HG02943 (cell line): ENCODE data around the gene SKIL.

Experiments used
- ATAC-seq: cut with Tn5 transposase; IDR thresholded peaks from one replicate; pipeline ENCODE4 v1.9.1; 2021; ENCODE audit warnings: mild to moderate bottlenecking, low read depth, moderate library complexity; ENCODE audit not compliant: unreplicated experiment

SKIL gene

DNA sequence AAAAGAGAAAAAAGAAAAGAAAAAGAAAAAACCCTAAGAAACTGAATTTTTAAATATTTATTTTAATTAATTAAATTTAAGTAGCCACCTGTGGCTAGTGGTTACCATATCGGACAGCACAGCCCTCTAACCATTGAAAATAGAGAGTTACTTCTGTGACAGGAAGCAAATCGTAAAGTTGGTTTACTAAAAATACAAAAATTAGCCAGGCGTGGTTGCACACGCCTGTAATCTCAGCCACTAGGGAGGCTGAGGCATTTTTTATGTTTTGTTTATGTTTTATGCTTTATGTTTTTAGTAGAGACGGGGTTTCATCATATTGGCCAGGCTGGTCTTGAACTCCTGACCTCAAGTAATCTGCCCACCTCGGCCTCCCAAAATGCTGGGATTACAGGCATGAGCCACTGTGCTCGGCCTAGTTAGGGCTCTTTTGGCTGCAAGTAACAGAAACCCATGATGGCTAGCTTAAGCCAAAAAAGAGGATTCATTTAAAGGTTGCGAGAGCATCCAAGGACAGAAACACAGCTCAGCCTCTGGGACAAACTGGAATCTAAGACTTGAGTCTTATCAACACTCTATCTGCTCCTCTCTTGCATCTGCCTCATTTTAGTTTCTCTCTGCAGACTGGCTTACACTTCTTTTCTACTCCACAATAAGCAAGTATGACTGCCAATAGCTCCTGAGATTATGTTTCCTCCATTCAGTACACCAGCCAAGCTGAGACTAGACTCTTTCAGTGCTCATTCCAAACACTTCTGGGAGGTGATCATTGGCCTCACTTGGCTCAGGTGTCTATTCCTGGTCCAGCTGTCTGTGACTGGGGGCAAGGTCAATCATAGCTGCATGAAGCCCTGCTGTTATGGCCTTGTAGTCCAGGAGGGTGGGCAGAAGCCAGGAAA, 6.8 kb upstream of the SKIL start:
- ATAC-seq, result no peak

DNA sequence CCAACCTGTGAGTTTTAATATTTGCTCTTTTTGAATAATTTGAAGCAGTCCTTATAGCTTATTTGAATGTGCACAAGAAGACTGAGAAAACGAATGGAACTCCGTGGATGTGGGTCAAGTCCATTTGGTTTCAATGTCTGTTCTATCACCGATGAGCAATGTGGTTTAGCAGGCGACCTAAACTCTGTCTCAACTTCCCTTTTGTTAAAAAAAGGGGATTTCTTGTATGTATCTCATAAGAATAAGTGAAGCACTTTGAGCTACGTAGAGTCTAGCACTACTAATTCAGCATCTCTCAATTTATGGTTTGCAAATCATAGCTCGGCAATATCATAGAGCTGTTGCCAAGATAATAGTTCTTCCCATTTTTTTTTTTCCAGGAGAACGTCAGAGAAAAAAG, 4.6 kb upstream of the SKIL start:
- ATAC-seq, result no peak

DNA sequence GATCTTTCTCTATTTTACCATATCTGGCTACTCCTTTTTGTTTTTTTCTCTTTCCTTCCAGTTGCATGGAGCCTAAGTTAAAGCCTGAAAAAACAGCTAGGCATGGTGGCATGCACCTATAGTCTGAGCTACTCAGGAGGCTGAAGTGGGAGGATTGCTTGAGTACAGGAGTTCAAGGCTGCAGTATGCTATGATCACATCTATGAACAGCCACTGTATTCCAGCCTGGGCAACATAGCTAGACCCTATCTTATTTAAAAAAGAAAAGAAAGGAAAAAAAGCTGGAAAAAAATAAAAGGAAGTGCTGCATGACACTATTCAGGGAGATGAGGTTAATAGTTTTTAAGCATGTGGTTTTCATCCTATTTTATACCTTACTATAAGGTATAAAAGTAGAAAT, 4.0 kb upstream of the SKIL start:
- ATAC-seq, result no peak

DNA sequence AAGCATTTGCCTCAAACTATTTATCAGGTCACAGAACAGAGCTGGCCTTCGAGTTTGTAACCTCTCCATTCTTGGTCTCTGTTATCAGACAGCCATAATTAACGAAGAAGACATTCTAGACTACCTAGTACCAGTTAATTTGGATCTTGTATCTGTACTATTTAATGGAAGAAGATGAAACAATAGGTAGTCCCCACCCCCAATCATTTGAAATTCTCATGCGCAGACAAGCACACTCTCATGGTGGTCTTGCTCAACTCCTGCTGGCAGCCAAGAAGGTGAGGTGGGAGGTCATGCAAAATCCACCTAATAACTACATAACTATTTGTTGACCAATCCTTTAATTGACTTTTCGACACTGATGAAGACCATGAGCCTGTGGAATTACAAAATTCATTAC, 2.8 kb upstream of the SKIL start:
- ATAC-seq, result no peak

DNA sequence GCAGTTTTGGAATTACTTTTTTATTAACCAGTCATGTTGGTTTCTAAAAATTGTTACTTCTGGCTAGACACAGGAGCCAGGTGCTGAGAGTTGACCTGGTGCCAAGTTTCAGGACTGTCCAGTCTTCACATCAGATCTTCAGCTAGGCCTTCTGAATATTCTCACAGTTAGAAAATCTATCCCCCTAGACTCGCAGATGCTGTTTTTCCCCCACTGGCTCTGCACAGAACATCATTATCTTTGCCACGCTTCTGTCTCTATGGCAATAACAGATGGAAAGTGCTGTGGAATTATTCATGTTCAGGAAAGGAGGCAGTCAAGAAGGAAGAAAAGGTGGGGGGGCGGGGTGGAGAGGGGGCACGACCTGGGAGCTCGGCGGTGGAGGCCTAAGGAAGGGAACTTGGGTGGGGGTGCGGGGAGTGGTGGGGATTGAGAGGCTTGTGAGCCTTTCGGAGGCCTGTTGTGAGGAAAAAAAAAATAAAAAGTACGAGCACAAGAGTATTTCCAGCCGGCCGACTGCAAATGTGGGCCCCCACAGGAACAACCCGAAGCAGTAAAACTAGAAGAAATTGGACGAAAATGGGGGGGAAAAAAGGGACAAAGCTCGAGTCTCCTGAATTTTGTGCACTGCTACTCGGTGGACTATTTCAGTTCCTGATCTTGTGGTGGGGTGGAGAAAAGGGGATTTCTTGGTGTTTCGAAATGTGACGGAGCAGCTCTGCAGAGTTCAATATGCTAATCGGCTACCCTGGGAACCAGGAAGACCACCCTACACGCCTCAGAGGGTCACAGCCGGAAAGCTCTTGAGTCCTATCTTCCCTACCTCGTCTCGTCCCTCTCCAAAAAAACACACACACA, 1.5 kb upstream of the SKIL start:
- ATAC-seq, result peak; percentile 20

DNA sequence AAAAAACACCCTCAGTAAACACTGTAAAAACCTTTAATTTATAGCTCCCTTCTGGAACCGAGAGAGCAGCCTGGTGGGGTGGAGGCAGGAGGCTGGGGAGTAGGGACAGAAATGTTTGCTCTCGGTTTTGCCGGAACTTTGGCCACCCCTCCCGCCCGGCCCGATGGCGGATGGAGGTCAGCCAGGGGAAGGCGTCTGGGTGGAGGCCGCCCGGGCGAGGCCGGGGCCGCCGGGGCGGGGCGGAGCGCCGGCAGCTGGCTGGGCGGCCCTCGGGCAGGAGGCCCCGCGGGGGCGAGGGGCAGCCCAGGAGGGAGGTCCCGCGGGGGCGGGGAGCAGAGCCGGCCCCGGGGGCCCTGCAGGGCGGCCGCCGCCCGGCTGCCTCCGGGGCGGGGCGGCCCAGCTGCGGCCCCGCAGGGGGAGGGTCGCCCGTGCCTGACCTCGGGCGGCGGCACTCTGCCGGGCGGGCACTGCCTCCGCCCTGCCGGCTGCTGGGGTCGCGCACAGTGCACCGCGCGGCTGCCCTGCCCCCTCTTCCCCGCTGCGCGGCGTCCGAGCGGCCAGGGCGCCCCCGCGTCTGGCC, 829 bp upstream of the SKIL start:
- peak; percentile 39 for ATAC-seq

DNA sequence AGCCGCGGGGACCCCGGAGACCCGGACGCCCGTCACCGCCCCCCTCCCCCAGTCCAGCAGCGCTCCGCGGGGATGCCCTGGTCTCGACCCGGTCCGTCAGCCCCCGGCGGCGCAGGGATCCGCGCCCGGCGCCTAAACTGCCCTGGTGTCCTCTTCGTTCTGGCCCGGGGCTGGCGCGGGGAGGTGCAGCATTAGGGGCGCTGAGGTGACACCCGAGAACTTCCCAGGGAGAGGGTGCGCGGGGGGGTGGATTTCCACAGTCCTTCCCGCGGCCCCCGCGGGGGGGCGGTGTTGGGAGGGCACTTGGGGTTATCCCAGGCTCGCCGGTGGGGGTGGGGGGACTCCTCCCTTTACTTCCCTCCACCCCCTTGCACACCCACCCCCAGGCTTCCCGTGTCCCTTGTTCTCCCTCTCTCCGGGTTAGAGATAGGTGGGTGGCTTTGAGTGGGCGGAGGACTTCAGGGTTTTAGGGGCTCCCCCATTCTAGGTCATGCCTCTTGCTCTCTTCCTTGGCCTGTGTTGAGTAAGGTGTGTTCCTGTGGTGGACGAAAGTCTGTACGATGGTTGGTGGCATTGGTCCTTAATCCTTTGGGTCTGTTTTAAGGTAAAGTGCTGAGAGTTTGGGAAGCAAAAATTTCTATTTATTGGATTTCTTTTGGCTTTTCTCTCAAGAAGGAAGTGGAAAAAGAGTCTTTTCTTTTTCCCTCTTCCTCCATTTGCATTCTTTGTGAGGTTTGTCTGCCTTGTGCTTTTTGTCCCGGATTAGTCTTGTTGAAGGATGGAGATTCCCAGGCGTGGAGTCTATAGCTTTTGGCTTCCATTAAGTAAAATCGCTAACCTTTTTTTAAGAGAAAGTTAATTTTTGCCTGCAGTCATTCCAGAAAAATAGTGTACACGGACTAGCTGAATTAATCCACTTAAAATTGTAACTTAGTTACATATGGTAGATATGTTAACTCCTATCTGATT, 811 bp downstream of the SKIL start:
- peak; percentile 21 for ATAC-seq

DNA sequence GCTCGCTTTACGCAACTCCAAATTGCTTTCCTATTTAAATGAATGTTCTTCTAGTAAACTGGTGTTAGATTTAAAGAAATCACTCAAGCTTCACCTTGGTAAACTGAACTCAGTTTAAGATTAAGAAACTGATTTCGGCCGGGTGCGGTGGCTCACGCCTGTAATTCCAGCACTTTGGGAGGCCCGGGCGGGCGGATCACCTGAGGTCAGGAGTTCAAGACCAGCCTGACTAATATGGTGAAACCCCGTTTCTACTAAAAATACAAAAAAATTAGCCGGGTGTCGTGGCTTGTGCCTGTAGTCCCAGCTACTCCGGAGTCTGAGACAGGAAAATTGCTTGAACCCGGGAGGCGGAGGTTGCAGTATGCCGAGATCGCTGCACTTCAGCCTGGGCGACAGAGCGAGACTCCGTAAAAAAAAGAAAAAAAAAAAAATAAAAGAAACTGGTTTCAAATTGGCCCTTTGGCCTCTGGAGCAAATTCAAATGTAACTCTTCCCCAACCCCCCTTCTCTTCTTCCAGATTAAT, 1.7 kb downstream of the SKIL start:
- no peak for ATAC-seq

DNA sequence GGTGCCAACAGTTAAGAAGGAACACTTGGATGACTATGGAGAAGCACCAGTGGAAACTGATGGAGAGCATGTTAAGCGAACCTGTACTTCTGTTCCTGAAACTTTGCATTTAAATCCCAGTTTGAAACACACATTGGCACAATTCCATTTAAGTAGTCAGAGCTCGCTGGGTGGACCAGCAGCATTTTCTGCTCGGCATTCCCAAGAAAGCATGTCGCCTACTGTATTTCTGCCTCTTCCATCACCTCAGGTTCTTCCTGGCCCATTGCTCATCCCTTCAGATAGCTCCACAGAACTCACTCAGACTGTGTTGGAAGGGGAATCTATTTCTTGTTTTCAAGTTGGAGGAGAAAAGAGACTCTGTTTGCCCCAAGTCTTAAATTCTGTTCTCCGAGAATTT, 3.0 kb downstream of the SKIL start:
- ATAC-seq, result no peak

DNA sequence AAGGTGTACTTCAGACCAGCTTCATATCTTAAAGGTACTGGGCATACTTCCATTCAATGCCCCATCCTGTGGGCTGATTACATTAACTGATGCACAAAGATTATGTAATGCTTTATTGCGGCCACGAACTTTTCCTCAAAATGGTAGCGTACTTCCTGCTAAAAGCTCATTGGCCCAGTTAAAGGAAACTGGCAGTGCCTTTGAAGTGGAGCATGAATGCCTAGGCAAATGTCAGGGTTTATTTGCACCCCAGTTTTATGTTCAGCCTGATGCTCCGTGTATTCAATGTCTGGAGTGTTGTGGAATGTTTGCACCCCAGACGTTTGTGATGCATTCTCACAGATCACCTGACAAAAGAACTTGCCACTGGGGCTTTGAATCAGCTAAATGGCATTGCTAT, 3.4 kb downstream of the SKIL start:
- ATAC-seq, result no peak

DNA sequence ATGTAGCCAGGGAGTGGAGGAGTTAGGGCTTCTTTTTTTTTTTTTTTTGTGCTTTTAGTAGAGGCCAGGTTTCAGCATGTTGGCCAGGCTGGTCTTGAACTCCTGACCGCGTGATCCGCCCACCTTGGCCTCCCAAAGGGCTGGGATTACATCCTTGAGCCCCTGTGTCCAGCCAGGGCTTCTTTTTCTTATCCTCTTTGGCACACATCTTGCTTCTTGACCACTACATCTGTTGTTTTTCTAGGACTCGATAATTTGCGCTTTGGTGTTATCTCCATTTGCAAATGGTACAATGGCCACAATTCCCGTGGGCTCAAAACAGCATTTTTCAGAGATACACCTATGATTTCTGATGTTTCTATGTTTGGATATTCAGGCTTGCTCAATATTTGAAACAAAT, 4.2 kb downstream of the SKIL start:
- no peak for ATAC-seq

DNA sequence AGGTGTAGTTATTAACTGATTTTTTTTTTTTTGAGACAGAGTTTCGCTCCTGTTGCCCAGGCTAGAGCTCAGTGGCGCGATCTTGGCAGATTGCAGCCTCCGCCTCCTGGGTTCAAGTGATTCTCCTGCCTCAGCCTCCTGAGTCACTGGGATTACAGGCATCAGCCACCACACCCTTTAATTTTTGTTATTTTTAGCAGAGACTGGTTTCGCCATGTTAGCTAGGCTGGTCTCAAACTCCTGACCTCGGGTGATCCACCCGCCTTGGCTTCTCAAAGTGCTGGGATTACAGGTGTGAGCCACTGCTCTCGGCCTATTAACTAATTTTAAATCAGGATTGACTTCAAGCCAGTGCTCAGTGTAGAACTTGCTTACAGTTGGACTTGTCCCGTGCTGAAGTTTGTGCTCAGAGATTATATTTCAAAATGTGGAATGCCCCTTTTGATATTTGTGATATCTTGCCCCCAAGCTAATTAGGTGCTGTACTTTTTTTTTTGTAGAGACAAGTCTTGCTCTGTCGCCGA, 6.0 kb downstream of the SKIL start:
- ATAC-seq, result no peak

DNA sequence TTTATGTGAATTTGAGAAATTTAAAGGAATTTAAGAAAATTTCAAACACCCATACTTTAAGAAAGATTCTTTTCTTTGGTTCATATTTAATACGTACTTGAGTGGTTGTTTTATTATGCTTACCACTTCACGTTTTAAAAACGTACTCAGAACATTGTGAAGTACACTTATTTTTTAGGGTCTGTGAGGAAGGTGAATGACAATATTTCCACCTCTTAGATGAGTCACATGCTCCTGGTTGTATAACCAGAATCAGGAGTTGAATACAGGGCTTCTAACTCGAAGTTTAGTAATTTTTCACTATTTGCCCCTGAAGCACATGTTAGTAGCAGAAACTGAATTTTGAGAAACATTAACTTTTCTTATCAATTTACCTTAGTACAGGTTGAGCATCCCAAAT, 7.5 kb downstream of the SKIL start:
- ATAC-seq, result no peak

DNA sequence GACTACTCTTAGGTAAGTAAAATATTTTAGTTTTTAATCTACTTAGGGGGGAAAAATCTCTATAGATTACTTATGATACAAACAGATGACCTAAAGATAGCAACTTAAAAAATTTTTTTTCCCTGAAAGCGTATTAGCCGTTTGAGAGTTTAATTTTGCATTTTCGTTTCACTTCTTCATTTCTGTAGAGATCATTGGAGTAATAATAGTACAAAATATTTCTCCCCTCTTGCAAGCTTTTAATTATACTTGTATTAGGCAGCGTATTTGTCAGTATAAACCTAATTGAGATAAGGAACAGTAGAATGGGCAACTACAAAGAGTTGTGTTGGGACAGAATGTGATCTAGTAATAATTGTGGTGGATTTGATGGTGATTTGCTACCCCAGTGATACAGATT, 10.3 kb downstream of the SKIL start:
- no peak for ATAC-seq

DNA sequence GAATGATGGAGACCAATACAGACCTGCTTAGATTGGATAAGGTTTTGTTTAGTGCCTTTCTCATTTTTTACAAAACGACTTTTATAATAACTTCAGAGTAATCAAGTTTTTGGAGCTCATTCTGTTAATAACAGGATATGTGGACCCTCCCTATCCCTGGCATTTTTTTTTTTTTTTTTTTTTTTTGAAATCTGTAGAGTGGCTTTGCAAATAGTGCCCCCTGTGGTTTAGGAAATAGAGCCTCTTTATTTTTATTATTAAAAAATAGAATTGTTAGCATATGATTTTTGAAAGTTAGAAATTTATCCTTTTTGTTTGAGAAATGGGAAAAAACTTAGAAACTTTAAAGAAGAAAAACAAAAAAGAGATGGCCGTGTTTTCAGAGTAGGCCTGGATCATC, 11.4 kb downstream of the SKIL start:
- ATAC-seq, result no peak

DNA sequence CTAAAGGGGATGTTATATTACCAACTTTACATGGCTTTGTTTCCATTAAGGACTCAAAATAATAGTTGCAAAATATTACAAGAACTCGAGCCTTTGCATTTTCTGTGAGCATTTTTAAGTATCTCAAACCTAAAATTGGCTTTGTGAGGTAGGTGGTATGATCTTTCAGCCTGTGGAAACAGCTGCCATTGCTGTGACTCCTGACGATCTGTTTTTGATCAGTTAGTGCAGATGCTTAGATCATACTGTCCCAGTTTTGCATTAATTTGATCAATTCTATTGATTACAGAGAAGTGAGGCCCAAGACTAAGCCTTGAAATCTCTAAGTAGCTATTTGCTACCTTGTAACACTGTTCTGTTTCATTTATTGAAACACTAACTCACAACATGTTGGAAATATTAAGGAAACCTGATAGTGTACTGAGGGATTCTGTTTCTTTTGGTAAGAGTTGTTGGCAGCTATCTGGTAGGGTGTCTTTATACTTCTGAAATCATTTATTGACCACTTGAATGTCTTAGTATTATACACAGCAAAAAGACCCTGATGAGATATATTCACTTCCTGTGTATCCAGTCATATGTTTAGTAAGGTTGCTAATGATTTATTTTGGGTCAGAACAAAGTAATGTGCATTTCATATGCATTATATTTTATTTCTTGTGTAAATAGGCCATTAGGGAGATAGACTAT, 14.8 kb downstream of the SKIL start:
- ATAC-seq, result no peak

DNA sequence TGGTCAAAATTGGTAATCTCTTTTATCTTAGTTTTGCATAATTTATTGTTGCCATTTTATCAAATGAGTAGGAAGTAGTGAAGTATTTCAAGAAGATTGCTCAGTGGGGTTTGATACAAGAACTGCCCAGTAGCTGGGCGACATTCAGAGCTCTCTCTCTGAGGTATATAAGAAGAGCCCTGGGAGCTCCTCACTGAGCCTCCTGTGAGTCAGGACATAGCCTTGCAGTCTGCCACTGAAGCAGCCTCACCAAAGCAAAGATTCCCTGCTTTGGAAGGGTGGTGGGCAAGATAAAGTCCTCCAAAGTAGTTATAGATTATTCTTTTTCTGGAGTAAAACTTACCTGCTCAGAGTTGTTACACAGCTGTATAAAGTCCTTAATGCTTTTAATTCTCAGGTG, 26.1 kb downstream of the SKIL start:
- no peak for ATAC-seq

DNA sequence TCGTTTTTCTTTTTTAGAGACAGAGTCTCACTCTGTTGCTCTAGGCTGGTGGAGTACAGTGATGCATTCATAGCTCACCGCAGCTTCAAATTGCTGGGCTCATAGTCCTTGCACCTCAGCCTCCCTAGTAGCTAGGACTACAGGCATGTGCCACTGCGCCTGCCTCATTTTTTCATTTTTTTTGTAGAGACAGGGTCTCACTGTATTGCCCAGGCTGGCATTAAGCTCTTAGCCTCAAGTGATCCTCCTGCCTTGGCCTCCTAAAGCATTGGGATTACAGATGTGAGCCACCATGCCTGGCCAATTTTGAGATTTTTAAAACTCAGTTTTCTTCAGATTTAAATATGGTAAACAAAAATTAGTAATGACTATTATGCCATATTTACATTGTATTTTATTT, 29.0 kb downstream of the SKIL start:
- ATAC-seq, result no peak

DNA sequence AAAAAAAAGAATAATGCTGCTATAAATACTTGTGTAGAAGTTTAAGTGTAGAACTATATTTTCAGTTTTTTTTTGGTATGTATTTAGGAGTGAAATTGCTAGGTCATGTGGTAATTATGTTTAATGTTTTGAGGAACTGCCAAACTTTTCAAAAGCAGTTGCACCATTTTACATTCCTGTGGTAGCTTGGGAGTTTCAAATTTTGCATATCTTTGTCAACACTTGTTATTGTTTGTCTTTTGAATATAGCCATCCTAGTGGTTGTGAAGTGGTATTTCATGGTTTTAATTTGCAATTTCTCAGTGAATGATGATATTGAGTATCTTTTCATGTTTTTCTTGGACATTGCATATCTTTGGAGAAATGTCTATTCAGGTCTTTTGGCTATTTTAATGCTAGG, 30.4 kb downstream of the SKIL start:
- no peak for ATAC-seq
